Loucy (cell line): ENCODE results near the gene TGFBRAP1.

Experiments used
- CTCF ChIP-seq: fragments of 200-600 bp; sonication (generic); conservative IDR thresholded peaks from 2 replicates; pipeline ENCODE4 v1.5.1; 2014; ENCODE audit warnings: mild to moderate bottlenecking, antibody characterized with exemption, low read length
- EZH2phosphoT487 ChIP-seq: fragments of 200-600 bp; IDR thresholded peaks from 2 replicates; pipeline ENCODE4 v1.6.1; 2018; ENCODE audit warnings: antibody characterized with exemption, mild to moderate bottlenecking, moderate library complexity, borderline replicate concordance

DNA sequence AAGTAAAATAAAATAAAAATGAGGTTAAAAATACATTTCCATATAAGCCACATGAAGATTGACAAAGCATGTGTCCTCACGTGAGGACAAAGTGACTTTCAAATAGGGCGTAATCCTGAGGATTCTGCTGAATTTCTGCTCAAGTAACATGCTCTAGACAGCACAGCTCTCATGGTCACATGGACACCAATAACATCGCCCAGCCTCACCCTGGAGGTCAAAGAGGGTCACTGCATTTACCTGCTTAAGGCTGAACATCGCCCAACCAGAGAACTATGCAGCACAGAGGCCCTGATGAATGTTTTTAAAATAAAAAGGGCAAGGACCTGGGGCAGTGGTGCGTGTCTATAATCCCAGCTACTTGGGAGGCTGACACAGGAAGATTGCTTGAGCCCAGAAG, 30.2 kb downstream of the TGFBRAP1 start:
- TF ChIP-seq EZH2phosphoT487: no peak
- peak; percentile 32 for TF ChIP-seq CTCF
